ENCODE results near the gene TREML1. TPM values are rescaled to one million over a fixed set of nuclear protein-coding genes. Genes with fewer than 3 reads are reported as not detected.

The TREML1 gene
- total RNA-seq, 1 experiment from 2014 or later = not detected

DNA sequence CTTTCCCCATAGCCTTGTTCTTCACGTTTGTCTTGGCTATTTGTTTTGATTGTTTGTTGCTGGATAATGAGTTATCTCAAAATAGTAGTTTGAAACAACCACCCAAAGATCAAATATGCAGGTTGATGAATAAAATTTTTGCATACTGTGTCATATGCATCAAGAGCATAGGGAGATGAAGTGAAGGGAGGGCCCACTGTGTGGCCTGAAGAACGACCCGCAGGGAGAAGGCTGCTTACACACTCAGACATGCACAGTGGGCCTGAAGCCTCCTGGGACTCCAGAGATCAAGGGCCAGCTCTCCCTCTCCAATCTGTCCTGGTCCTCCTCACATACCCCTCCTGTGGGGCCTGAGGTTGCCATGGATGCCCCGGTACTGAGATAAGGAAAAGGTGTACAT is 25.0 kb upstream of the TREML1 start:
- no peak for DNase-seq (ENCODE audit: low read depth)

DNA sequence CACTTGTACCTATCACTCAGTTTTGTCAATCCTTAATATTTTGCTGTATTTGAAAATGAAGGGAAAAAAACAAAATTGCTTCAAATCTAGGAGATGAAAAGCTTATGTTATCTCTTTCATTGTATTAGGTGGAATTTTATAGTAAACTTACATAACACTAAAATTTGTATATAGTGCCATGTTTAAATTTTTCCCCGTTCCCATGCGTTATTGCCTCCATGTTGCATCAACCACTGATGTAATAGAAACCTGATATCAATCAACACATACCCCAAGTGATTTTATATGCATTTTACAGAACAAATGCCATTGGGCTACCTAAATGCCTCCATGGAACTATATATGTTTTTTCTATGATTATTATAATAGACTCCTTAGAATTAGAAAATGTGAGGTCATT is 23.5 kb upstream of the TREML1 start:
- DNase-seq (ENCODE audit: low read depth) = no peak

DNA sequence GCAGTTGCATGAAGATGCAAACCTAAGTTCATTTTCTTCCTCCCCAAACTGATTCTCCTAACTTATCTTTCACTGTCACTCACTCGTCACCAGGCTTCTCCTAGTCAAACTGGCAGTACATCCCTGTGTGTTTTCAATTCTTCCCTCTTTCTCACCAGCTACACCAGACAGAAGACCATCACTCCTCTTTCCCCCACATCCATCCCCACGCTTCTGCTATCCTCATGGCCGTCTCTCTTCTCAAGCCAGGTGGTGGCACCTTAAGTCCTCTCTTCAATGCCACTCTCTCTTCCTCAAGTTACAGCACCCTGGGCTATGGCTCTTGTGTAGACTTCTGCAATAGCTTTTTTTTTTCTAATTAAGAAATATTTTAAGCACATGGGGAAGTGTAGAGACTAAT is 23.1 kb upstream of the TREML1 start:
- DNase-seq (ENCODE audit: low read depth) = no peak

- no peak for DNase-seq (ENCODE audit: low read depth)
Measured at GRCh38 chr6:41176189-41176588, 22.0 kb upstream of the TREML1 start.

- DNase-seq (ENCODE audit: low read depth) = no peak
Measured at GRCh38 chr6:41175084-41175483, 20.9 kb upstream of the TREML1 start.

- DNase-seq (ENCODE audit: low read depth) = no peak
Measured at GRCh38 chr6:41174610-41175009, 20.5 kb upstream of the TREML1 start.

DNA sequence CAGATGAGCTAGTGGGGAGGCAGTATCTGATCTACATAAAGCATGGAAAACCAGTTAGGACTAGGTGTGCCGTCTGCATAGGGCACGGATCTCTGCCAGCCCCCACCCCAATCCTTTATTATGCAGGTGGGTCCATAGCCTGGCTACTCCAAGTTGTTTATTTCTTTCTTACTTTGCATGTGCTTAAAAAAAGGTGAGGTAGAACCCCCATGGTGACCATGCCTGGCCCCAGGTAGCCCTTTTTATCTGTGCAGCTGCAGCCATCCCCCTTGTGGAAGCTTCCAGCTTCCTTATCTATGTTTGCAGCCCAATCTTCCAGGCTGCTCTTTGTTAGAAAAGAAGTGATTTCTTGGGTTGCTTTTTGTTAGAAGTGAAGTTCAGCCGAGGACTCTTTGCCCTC is 17.8 kb upstream of the TREML1 start:
- DNase-seq (ENCODE audit: low read depth) = no peak

GRCh38 chr6:41170547-41171160 is 16.5 kb upstream of the TREML1 start:
- DNase-seq (ENCODE audit: low read depth) = no peak

DNA sequence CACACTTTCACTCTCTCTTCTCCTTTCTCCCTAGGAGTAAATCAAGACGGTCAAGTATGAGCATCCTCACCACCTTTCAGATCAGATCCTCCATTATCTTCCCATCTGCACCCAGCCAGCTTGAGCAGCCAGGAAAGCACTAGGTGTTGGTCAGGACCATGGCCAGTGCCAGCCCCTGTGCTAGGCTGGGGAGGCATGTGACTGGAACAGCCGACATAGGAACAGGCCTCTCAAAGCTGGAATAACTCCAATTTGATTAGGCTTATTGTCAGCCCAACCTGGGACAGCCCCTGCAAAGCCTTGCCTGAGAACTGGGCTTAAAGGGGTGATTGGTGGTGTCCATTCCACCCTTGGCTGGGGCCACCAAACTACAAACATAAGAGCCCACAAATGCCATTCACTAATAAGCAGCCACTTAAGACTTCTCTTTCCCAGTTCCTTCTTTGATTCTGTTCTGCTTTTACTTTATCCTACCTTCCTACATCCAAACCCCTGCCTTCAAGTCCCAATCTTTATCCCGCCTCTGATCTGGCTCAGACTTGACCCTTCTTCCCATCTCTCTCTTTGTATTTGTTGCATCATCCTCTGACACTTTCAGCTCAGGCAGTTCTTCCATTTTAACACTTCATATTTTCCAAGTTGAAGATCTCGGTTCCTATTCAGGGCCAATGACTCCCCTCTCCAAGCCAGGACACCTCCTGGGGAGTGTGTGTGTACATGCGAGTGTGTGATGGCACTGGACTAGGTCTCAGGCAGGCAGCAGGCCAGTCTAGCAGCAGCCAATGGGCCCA is 13.2 kb upstream of the TREML1 start:
- peak; percentile 26 for DNase-seq (ENCODE audit: low read depth)

- DNase-seq (ENCODE audit: low read depth) = no peak
Measured at GRCh38 chr6:41164551-41165120, 10.5 kb upstream of the TREML1 start.

- DNase-seq (ENCODE audit: low read depth) = no peak
Measured at GRCh38 chr6:41163419-41163717, 9.2 kb upstream of the TREML1 start.

DNA sequence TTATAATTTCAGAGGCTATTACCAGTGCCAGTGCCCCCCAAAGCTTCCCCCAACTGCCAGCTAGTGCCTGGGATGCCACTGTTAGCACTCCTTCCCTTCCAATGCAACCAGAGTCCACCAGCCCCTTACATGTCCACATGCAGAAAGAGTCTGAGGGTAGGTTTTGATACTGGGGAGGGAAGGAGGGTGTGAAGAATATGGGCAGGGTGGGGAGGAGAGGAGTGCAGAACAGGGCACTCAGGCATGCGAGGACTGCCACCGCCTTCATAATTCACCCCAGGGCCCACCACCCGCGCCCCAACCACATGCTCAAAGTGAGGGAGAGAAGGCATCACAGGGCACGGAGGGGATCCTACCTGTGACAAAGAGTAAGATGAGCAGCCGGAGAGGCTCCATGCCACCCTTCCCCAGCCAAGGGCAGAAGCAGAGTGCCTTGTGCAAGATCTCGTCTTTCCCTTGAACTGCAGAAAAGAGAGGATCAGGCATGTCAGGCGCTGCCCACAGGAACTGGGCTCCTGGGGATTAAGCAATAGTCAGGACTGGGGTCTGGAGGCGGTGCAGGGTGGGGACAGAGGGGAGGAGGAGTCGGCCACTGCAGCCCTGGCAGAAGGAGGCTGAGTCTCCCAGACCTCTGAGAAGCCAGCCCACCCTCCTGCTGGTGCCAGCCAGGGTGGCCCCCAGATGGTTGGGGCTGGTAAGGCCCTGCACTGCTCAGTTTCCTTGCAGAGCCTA is 8.7 kb upstream of the TREML1 start, which contains the start of gene TREM2:
TSS of gene TREM2 (minus strand) at position 430 of the 732 bp plus-strand sequence. CDS start at position 396, 34 bp downstream.
- no peak for DNase-seq (ENCODE audit: low read depth)

DNA sequence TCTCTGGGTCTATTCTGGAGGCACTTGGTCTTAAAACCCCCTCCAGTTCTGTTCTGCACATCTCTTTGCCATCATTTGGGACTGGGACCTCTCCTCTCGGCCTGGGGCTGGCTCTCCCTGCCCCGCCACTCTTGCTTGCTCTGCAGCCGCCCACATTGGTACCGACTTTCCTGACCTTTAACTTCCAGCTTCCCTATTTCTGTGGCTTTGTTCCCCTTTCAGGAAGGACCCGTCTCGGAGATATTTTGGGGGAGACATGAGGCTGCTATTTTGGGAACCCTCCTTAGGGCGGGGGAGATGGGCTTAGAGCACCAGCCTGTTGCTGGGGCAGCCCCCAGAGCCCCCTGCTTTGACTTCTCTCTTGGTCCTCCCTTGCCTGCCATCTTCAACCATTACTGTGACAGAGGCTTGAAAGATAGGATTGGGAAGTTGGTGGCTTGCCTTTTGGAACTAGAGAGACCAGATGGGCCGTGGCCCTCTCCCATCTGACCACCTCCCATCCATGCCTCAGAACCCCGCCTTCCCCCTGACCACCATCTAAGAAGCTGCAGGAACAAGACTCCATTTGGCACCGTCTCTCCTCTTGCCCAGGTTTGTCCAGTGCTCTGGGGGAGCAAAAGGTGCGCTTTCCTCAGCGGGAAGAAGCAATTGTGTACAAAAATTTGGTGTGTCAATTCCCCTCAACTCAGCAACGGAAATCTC is 7.9 kb upstream of the TREML1 start:
- no peak for DNase-seq (ENCODE audit: low read depth)

DNA sequence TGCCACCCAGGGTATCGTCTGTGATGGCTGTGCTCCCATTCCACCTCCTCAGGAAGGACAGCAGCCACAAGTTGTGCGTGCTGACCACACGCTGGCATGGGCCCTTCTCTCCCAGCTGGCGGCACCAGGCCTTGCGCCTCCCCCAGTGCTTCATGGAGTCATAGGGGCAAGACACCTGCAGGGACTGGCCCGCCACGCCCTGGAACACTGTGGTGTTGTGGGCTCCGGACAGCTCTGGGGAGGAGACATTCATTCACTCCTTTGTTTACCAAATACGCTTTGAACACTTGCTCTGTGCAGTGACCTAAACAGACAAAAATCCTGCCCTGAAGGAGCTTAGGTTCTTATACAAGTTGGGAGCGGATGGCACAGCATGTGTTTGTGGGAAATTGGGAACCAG is 7.2 kb upstream of the TREML1 start:
- no peak for DNase-seq (ENCODE audit: low read depth)

- DNase-seq (ENCODE audit: low read depth) = no peak
Measured at GRCh38 chr6:41160933-41161332, 6.8 kb upstream of the TREML1 start.

DNA sequence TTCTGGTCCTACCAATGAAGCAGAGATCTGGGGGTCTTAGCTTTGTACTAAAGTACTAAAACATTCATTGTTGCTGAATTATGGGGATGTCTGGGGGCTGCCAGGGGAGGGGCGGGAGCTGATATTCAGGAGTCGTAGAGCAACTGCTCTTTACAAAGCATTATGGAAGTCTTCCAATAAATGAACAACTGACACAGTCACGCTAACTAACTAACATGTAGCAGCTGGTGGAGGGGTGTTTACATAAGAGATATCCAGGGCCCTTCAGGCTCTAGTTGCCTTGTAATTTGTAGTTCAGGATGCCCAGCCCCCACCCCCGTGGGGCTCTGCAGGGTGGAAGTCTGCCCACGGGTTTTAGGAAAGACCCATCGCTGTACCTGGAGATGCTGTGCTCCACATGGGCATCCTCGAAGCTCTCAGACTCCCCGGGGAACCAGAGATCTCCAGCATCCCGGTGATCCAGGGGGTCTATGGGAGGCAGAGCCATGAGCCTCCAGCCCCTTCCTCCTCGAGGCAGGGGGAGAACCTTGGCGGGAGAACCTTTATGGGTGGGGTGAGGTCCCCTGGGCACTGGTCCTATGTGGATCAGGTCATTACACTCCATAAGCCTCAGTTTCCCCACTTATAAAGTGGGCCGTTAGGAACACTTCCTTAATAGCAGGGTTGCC is 5.4 kb upstream of the TREML1 start:
- DNase-seq (ENCODE audit: low read depth) = no peak

DNA sequence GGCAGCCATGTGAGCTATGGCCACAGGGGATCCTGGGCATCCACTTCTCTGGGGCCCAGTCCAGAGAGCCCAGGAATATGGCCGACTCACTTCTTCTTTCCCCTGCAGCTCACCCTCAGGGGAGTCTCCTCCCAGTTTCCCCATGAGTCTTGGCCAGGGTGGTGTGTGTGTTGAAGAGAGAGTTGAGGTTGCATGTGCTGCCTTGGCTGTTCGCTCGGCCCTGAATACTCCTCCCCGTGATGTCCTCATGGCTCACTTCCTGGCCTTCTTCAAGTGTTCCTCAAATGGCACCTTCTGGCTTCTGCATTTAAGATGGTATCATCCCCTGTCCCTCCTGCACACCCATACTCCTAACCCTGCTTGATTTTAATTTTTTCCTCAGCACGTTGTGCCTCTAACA is 3.2 kb upstream of the TREML1 start:
- DNase-seq (ENCODE audit: low read depth) = no peak

DNA sequence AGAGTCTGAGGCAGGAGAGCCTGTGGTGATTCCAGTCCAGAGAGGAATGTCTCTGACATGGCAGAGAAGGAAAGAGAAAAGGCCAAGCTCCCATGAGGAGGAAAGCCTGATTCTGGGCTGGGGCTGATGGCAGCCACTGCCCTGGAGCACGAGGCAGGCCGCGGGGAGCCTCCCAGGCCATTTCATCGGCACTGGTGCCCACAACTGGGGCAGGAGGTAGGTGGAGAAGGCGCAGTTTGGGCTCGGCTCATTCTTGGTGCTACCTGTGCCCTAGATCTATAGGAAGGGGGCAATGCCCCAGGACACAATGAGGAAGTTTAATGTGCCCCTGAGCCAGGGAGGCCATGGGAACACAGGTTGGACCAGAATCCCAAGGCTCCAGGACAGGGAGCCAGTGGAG is 2.6 kb upstream of the TREML1 start:
- DNase-seq (ENCODE audit: low read depth) = no peak

GRCh38 chr6:41156001-41156400 is 1.9 kb upstream of the TREML1 start:
- DNase-seq (ENCODE audit: low read depth) = no peak

DNA sequence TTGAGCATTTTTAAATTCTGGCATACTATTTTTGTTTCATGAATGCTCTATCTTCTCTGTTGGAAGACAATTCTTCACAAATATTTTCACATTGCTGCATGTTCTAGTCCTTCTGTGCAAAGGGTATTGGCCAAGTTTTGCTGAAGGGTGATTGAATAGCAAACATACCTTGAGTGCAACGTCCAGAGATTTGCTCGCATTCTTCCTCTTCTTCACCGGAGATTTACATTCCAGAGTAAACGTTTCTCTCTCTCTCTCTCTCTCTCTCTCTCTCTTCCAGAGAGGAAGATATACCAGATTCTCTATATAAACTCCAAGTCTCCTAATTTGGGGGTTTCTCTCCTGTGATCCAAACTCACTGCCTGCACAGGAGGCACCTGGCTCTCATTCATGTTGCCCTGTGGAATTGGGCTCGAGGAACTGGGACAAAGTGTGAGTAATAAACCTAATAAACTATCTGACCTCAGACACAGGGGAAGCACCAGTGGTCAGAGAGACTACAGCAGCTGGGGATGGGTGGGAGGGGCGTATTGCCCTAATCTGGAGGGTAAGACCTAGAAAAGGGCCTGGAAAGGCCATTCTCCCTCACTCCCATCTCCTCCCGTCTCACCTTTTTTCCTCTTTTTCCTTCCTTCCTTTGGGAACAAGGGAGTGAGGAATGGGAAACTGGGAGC is 1.1 kb upstream of the TREML1 start:
- no peak for DNase-seq (ENCODE audit: low read depth)

- DNase-seq (ENCODE audit: low read depth) = no peak
Measured at GRCh38 chr6:41153451-41153850, 696 bp downstream of the TREML1 start.

Data from M059J (cell line).